ENCODE results near the gene FPR3. TPM values are rescaled to one million over a fixed set of nuclear protein-coding genes. Genes with fewer than 3 reads are reported as not detected.

Gene FPR3
- total and polyA plus RNA-seq, 9 of the 15 experiments (the other 6 are each of a cell fraction or from before 2014, with no cell fraction given): 0.08 to 0.51 (median 0.22) TPM; not detected in 1

- TF ChIP-seq, protein P1, sequence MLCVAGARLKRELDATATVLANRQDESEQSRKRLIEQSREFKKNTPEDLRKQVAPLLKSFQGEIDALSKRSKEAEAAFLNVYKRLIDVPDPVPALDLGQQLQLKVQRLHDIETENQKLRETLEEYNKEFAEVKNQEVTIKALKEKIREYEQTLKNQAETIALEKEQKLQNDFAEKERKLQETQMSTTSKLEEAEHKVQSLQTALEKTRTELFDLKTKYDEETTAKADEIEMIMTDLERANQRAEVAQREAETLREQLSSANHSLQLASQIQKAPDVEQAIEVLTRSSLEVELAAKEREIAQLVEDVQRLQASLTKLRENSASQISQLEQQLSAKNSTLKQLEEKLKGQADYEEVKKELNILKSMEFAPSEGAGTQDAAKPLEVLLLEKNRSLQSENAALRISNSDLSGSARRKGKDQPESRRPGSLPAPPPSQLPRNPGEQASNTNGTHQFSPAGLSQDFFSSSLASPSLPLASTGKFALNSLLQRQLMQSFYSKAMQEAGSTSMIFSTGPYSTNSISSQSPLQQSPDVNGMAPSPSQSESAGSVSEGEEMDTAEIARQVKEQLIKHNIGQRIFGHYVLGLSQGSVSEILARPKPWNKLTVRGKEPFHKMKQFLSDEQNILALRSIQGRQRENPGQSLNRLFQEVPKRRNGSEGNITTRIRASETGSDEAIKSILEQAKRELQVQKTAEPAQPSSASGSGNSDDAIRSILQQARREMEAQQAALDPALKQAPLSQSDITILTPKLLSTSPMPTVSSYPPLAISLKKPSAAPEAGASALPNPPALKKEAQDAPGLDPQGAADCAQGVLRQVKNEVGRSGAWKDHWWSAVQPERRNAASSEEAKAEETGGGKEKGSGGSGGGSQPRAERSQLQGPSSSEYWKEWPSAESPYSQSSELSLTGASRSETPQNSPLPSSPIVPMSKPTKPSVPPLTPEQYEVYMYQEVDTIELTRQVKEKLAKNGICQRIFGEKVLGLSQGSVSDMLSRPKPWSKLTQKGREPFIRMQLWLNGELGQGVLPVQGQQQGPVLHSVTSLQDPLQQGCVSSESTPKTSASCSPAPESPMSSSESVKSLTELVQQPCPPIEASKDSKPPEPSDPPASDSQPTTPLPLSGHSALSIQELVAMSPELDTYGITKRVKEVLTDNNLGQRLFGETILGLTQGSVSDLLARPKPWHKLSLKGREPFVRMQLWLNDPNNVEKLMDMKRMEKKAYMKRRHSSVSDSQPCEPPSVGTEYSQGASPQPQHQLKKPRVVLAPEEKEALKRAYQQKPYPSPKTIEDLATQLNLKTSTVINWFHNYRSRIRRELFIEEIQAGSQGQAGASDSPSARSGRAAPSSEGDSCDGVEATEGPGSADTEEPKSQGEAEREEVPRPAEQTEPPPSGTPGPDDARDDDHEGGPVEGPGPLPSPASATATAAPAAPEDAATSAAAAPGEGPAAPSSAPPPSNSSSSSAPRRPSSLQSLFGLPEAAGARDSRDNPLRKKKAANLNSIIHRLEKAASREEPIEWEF (CRISPR knock-in tag; IDR thresholded peaks at IDR 0.05): no peak
- TF ChIP-seq ATF1 (CRISPR knock-in tag; IDR thresholded peaks at IDR 0.05) (no peak), ATF1 (tag; IDR thresholded peaks at IDR 0.05) (peak; percentile 65), ARID1B (IDR thresholded peaks at IDR 0.05) (peak; percentile 77), ZNF561 (CRISPR knock-in tag; conservative IDR thresholded peaks at IDR 0.05) (no peak), NFIC (IDR thresholded peaks at IDR 0.05) (peak; percentile 82), HDAC3 (IDR thresholded peaks at IDR 0.05; ENCODE audit: borderline replicate concordance, partially characterized antibody) (peak; percentile 20), CBX1 (IDR thresholded peaks at IDR 0.05; ENCODE audit: low read depth) (no peak), ZNF583 (CRISPR knock-in tag; IDR thresholded peaks at IDR 0.05) (no peak), MAZ (CRISPR knock-in tag; conservative IDR thresholded peaks at IDR 0.05 in 1 of 2, IDR thresholded peaks at IDR 0.05 in 1 of 2) (peak in 1 of 2 experiments; percentile 37; a peak in 2 of 4 replicates), SMARCC2 (IDR thresholded peaks at IDR 0.05; ENCODE audit: low read depth) (no peak; the same call in 1 of the 2 replicates), RAD51 (IDR thresholded peaks at IDR 0.05; ENCODE audit: borderline replicate concordance, low read depth) (no peak), TBL1XR1 (IDR thresholded peaks at IDR 0.05; ENCODE audit: low read length in 2 of 2) (no peak), HMBOX1 (IDR thresholded peaks at IDR 0.05) (peak; percentile 34), TCF7L2 (IDR thresholded peaks at IDR 0.05; ENCODE audit: low read depth, low read length) (no peak)
- TF ChIP-seq, protein P2, sequence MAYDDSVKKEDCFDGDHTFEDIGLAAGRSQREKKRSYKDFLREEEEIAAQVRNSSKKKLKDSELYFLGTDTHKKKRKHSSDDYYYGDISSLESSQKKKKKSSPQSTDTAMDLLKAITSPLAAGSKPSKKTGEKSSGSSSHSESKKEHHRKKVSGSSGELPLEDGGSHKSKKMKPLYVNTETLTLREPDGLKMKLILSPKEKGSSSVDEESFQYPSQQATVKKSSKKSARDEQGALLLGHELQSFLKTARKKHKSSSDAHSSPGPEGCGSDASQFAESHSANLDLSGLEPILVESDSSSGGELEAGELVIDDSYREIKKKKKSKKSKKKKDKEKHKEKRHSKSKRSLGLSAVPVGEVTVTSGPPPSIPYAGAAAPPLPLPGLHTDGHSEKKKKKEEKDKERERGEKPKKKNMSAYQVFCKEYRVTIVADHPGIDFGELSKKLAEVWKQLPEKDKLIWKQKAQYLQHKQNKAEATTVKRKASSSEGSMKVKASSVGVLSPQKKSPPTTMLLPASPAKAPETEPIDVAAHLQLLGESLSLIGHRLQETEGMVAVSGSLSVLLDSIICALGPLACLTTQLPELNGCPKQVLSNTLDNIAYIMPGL (CRISPR knock-in tag; IDR thresholded peaks at IDR 0.05): no peak
- TF ChIP-seq, protein P3, sequence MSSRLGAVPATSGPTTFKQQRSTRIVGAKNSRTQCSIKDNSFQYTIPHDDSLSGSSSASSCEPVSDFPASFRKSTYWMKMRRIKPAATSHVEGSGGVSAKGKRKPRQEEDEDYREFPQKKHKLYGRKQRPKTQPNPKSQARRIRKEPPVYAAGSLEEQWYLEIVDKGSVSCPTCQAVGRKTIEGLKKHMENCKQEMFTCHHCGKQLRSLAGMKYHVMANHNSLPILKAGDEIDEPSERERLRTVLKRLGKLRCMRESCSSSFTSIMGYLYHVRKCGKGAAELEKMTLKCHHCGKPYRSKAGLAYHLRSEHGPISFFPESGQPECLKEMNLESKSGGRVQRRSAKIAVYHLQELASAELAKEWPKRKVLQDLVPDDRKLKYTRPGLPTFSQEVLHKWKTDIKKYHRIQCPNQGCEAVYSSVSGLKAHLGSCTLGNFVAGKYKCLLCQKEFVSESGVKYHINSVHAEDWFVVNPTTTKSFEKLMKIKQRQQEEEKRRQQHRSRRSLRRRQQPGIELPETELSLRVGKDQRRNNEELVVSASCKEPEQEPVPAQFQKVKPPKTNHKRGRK (tag; IDR thresholded peaks at IDR 0.05): no peak
Observed at GRCh38 chr19:51807111-51807701, 12.2 kb downstream of the FPR3 start (continued).
